SK-N-SH (cell line): Measurements from ENCODE around the gene TARBP1. TPM values are rescaled to one million over a fixed set of nuclear protein-coding genes. Genes with fewer than 3 reads are reported as not detected.
"Not testable (repeated sequence)": the region's sequence is repeated elsewhere in the genome, so short reads cannot be mapped to it uniquely, and the experiment has no call there.

Source experiments
- CTCF ChIA-PET: fragments of 300-600, 350-600 bp; formaldehyde crosslinking; extraction: SDS; loops from one replicate; lab custom pipeline; 2021; lab: Yijun Ruan, JAX
- POLR2A ChIA-PET: fragments of 350-600 bp; sonication (Branson Sonifier 250); formaldehyde crosslinking; extraction: SDS; loops from one replicate; lab custom pipeline; 2020; ENCODE audit warnings: antibody characterized with exemption, inconsistent platforms; lab: Yijun Ruan, JAX
- DNase-seq: peaks from one replicate; pipeline ENCODE4 v3.0.0; 2012
- H2AFZ ChIP-seq: fragments of 200-600 bp; sonication (generic); 2 replicates; pipeline ENCODE4 v1.8.1; 2016; ENCODE audit warnings: antibody characterized with exemption, mild to moderate bottlenecking, low read depth
- H3F3A ChIP-seq: fragments of 200-600 bp; sonication (generic); replicated peaks from 2 replicates; pipeline ENCODE3; 2016; ENCODE audit warnings: antibody characterized with exemption, mild to moderate bottlenecking; ENCODE audit not compliant: insufficient read depth
- H3K27ac ChIP-seq, 2 experiments: fragments of 200-500 bp in 1 of 2; fragments of 200-600 bp in 1 of 2; sonication (Bioruptor generic) in 1 of 2; sonication (generic), shearing (Covaris generic) in 1 of 2; 2 replicates each; pipeline versions ENCODE4 v1.5.1 to v1.6.1; 2014 to 2016; ENCODE audit warnings: low read depth in 2 of 2, inconsistent platforms in 1 of 2, low read length in 1 of 2, mild to moderate bottlenecking in 1 of 2, mixed read lengths in 1 of 2
- H3K27me3 ChIP-seq: fragments of 200-600 bp; sonication (generic), shearing (Covaris generic); 2 replicates; pipeline ENCODE4 v1.6.1; 2016; ENCODE audit warnings: mixed run types; ENCODE audit not compliant: insufficient read depth
- H3K36me3 ChIP-seq, 2 experiments: fragments of 200-500 bp in 1 of 2; fragments of 200-600 bp in 1 of 2; sonication (Bioruptor generic) in 1 of 2; sonication (generic) in 1 of 2; replicated peaks in 1 of 2; 2 replicates each; pipeline versions ENCODE3 to v1.5.1; 2014 to 2016; ENCODE audit warnings: low read length in 1 of 2, mild to moderate bottlenecking in 1 of 2; ENCODE audit not compliant: insufficient read depth in 2 of 2, control insufficient read depth in 1 of 2
- H3K4me1 ChIP-seq, 2 experiments: fragments of 200-500 bp in 1 of 2; fragments of 200-600 bp in 1 of 2; sonication (Bioruptor generic) in 1 of 2; sonication (generic), shearing (Covaris generic) in 1 of 2; 2 replicates each; pipeline versions ENCODE4 v1.5.1 to v1.6.1; 2014 to 2016; ENCODE audit warnings: low read depth in 1 of 2, low read length in 1 of 2, mixed run types in 1 of 2; ENCODE audit not compliant: insufficient read depth in 2 of 2, control insufficient read depth in 1 of 2
- H3K4me2 ChIP-seq: fragments of 200-600 bp; sonication (generic), shearing (Covaris generic); 2 replicates; pipeline ENCODE4 v1.6.1; 2017; ENCODE audit warnings: mixed run types
- H3K4me3 ChIP-seq, 2 experiments: fragments of 200-500 bp in 1 of 2; fragments of 200-600 bp in 1 of 2; sonication (Bioruptor generic) in 1 of 2; sonication (generic), shearing (Covaris generic) in 1 of 2; 2 replicates each; pipeline versions ENCODE4 v1.5.1 to v1.8.1; 2014 to 2016; ENCODE audit warnings: low read depth in 2 of 2, inconsistent platforms in 1 of 2, low read length in 1 of 2, mild to moderate bottlenecking in 1 of 2, mixed read lengths in 1 of 2, moderate library complexity in 1 of 2
- H3K79me2 ChIP-seq: fragments of 200-600 bp; sonication (generic); 2 replicates; pipeline ENCODE4 v1.8.1; 2017; ENCODE audit warnings: mild to moderate bottlenecking; ENCODE audit not compliant: insufficient read depth
- H3K9ac ChIP-seq: fragments of 200-600 bp; sonication (generic); 2 replicates; pipeline ENCODE4 v1.6.1; 2017; ENCODE audit warnings: mixed run types
- H3K9me2 ChIP-seq: fragments of 200-600 bp; sonication (generic); 2 replicates; pipeline ENCODE4 v1.6.1; 2017; ENCODE audit warnings: mixed run types
- H3K9me3 ChIP-seq: fragments of 200-600 bp; sonication (generic); 2 replicates; pipeline ENCODE4 v1.6.1; 2017; ENCODE audit warnings: mixed run types, mild to moderate bottlenecking, moderate library complexity
- H4K20me1 ChIP-seq: fragments of 200-600 bp; sonication (generic); 2 replicates; pipeline ENCODE4 v1.6.1; 2017; ENCODE audit warnings: mild to moderate bottlenecking, mixed run types; ENCODE audit not compliant: insufficient read depth
- ELF1 ChIP-seq: IDR thresholded peaks from 2 replicates; pipeline ENCODE4 v1.4.0; 2012
- EP300 ChIP-seq, 2 experiments: IDR thresholded peaks; 2 replicates each; pipeline versions ENCODE4 v1.4.0 to v1.6.1; 2012; ENCODE audit warnings: borderline replicate concordance in 1 of 2, low read depth in 1 of 2, low read length in 1 of 2
- FOSL2 ChIP-seq: IDR thresholded peaks from 2 replicates; pipeline ENCODE4 v1.4.0; 2012; ENCODE audit warnings: low read depth, mild to moderate bottlenecking, moderate library complexity, borderline replicate concordance
- FOXM1 ChIP-seq: IDR thresholded peaks from 2 replicates; pipeline ENCODE4 v1.4.0; 2012; ENCODE audit warnings: low read depth, mild to moderate bottlenecking
- GABPA ChIP-seq: IDR thresholded peaks from 2 replicates; pipeline ENCODE4 v1.4.0; 2012; ENCODE audit warnings: low read depth, mild to moderate bottlenecking
- MEF2A ChIP-seq: IDR thresholded peaks from 2 replicates; pipeline ENCODE4 v1.4.0; 2012; ENCODE audit warnings: low read depth, borderline replicate concordance
- MXI1 ChIP-seq: IDR thresholded peaks from 2 replicates; pipeline ENCODE4 v1.6.1; 2012; ENCODE audit warnings: mild to moderate bottlenecking, low read depth, low read length, improper control_type of control experiment
- RAD21 ChIP-seq: IDR thresholded peaks from 2 replicates; pipeline ENCODE4 v1.6.1; 2012; ENCODE audit warnings: mild to moderate bottlenecking, low read length
- RXRA ChIP-seq: IDR thresholded peaks from 2 replicates; pipeline ENCODE4 v1.4.0; 2012; ENCODE audit warnings: low read depth, mild to moderate bottlenecking, borderline replicate concordance
- SMC3 ChIP-seq: IDR thresholded peaks from 2 replicates; pipeline ENCODE4 v1.6.1; 2012; ENCODE audit warnings: low read depth, low read length, improper control_type of control experiment
- TAF1 ChIP-seq: IDR thresholded peaks from 2 replicates; pipeline ENCODE4 v1.6.1; 2012; ENCODE audit warnings: low read depth, mild to moderate bottlenecking, low read length, moderate library complexity, borderline replicate concordance
- TCF12 ChIP-seq: IDR thresholded peaks from 2 replicates; pipeline ENCODE4 v1.4.0; 2012
- WGBS: methylation state at CpG from one replicate; pipeline ENCODE4 v1.1.6; 2017; ENCODE audit warnings: low lambda C conversion rate; 5-methylcytosine and 5-hydroxymethylcytosine counted together
- polyA plus RNA-seq, 3 experiments: library from polyadenylated mRNA; depleted of rRNA; stranded (reverse); fragments of >200 nt; gene quantifications; 2 replicates each; pipeline ENCODE4 v1.2.3, GENCODE V29; 2012
- TF ChIP-seq, protein P1 (sequence below): IDR thresholded peaks from 2 replicates; pipeline ENCODE4 v1.4.0; 2012; ENCODE audit warnings: low read depth, borderline replicate concordance
- TF ChIP-seq, protein P2 (sequence below): IDR thresholded peaks from 2 replicates; pipeline ENCODE4 v1.4.0; 2012; ENCODE audit warnings: low read depth
- TF ChIP-seq, protein P3 (sequence below): IDR thresholded peaks from 2 replicates; pipeline ENCODE4 v1.4.0; 2012; ENCODE audit warnings: low read depth, borderline replicate concordance
- TF ChIP-seq, protein P4 (sequence below): IDR thresholded peaks from 2 replicates; pipeline ENCODE4 v1.6.1; 2012; ENCODE audit warnings: mild to moderate bottlenecking, low read depth, low read length, moderate library complexity
- TF ChIP-seq, protein P5 (sequence below): fragments of 150-350 bp; IDR thresholded peaks from 2 replicates; pipeline ENCODE4 v1.6.1; 2017; ENCODE audit warnings: antibody characterized with exemption, low read length, low read depth, borderline replicate concordance

Gene TARBP1
- polyA plus RNA-seq, 1 of the 3 experiments (the other 2 are of a cell fraction): 33.0 TPM

DNA sequence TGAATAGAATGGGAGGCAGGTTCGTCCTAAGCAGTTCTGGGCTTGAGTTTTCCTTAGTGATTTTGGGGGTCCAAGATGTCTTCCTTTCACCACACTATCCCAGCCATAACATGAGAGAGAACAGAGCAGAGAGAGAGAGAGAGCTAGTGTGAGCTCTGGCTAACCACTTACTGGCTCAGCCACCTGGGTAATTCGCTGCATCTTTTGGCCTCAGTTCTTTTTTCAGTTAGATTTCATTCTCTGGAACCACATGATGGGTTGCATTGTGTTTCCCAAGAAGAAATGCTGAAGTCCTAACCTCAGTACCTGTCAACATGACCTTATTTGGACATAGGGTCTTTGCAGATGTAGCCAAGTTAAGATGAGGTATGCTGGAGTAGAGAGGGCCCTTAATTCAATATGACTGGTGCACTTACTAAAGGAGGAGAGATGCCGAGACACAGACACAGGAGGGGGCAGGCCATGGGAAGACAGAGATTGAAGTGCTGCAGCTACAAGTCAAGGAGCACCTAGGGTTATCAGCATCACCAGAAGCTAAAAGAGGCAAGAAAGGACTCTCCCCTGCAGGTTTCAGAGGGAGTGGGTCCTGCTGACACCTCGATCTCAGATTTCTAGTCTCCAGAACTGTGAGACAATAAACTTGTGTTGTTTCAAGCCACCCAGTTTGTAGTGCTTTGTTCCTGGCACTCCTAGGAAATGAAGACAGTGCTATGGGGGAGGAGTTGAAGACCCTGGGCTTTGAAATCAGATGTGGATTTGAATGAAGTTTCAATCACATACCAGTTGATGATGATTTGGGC is 26.2 kb upstream of the TARBP1 start:
- no peaks in the 10 kb centered on the region for H3K36me3 ChIP-seq
- peak overlapping the region; percentile 67 for H2AFZ ChIP-seq
- CTCF ChIA-PET: interaction anchor here (0.7 to 1.9 kb wide), 4 partner anchors 29 to 579 kb away, joined by 3 to 6 read pairs (median 4); no protein-coding TSS in a partner anchor
- no peaks in the 10 kb centered on the region for H4K20me1 ChIP-seq
- H3K9ac ChIP-seq: peak overlapping the region; percentile 10; the same call in 1 of the 2 replicates
- 81% methylated on average over 4 of the region's 4 CpGs for WGBS
- H3K79me2 ChIP-seq: no peaks in the 10 kb centered on the region
- peaks cover 13 to 29% of the 10 kb centered on the region in 2 experiments; a peak in 3 of 4 replicates for H3K4me1 ChIP-seq
- H3K4me3 ChIP-seq: no peak overlapping the region
- no peak overlapping the region for H3K4me2 ChIP-seq
- peaks cover 16% of the 10 kb centered on the region for H3F3A ChIP-seq
- TF ChIP-seq FOXM1 (no peak), TAF1 (no peak), SMC3 (no peak), EP300 (IDR thresholded peaks at IDR 0.05; ENCODE audit: borderline replicate concordance in 1 of 2, low read depth in 1 of 2, low read length in 1 of 2) (no peak), RXRA (no peak), ELF1 (no peak), FOSL2 (no peak), MXI1 (no peak), MEF2A (no peak), TCF12 (no peak), RAD21 (no peak), GABPA (no peak)
- TF ChIP-seq, protein P1, sequence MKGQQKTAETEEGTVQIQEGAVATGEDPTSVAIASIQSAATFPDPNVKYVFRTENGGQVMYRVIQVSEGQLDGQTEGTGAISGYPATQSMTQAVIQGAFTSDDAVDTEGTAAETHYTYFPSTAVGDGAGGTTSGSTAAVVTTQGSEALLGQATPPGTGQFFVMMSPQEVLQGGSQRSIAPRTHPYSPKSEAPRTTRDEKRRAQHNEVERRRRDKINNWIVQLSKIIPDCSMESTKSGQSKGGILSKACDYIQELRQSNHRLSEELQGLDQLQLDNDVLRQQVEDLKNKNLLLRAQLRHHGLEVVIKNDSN: no peak
- TF ChIP-seq, protein P2, sequence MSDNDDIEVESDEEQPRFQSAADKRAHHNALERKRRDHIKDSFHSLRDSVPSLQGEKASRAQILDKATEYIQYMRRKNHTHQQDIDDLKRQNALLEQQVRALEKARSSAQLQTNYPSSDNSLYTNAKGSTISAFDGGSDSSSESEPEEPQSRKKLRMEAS: no peak
- TF ChIP-seq, protein P3, sequence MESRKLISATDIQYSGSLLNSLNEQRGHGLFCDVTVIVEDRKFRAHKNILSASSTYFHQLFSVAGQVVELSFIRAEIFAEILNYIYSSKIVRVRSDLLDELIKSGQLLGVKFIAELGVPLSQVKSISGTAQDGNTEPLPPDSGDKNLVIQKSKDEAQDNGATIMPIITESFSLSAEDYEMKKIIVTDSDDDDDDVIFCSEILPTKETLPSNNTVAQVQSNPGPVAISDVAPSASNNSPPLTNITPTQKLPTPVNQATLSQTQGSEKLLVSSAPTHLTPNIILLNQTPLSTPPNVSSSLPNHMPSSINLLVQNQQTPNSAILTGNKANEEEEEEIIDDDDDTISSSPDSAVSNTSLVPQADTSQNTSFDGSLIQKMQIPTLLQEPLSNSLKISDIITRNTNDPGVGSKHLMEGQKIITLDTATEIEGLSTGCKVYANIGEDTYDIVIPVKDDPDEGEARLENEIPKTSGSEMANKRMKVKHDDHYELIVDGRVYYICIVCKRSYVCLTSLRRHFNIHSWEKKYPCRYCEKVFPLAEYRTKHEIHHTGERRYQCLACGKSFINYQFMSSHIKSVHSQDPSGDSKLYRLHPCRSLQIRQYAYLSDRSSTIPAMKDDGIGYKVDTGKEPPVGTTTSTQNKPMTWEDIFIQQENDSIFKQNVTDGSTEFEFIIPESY: no peak
- TF ChIP-seq, protein P4, sequence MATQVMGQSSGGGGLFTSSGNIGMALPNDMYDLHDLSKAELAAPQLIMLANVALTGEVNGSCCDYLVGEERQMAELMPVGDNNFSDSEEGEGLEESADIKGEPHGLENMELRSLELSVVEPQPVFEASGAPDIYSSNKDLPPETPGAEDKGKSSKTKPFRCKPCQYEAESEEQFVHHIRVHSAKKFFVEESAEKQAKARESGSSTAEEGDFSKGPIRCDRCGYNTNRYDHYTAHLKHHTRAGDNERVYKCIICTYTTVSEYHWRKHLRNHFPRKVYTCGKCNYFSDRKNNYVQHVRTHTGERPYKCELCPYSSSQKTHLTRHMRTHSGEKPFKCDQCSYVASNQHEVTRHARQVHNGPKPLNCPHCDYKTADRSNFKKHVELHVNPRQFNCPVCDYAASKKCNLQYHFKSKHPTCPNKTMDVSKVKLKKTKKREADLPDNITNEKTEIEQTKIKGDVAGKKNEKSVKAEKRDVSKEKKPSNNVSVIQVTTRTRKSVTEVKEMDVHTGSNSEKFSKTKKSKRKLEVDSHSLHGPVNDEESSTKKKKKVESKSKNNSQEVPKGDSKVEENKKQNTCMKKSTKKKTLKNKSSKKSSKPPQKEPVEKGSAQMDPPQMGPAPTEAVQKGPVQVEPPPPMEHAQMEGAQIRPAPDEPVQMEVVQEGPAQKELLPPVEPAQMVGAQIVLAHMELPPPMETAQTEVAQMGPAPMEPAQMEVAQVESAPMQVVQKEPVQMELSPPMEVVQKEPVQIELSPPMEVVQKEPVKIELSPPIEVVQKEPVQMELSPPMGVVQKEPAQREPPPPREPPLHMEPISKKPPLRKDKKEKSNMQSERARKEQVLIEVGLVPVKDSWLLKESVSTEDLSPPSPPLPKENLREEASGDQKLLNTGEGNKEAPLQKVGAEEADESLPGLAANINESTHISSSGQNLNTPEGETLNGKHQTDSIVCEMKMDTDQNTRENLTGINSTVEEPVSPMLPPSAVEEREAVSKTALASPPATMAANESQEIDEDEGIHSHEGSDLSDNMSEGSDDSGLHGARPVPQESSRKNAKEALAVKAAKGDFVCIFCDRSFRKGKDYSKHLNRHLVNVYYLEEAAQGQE: no peak
- TF ChIP-seq, protein P5, sequence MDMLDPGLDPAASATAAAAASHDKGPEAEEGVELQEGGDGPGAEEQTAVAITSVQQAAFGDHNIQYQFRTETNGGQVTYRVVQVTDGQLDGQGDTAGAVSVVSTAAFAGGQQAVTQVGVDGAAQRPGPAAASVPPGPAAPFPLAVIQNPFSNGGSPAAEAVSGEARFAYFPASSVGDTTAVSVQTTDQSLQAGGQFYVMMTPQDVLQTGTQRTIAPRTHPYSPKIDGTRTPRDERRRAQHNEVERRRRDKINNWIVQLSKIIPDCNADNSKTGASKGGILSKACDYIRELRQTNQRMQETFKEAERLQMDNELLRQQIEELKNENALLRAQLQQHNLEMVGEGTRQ: no peak
- no peaks in the 10 kb centered on the region for H3K27me3 ChIP-seq
- no peak for DNase-seq
- H3K9me3 ChIP-seq: no peaks in the 10 kb centered on the region
- H3K9me2 ChIP-seq: no peaks in the 10 kb centered on the region
- H3K27ac ChIP-seq: peak overlapping the region in 1 of 2 experiments; percentile 14; a peak in 1 of 4 replicates
- POLR2A ChIA-PET: interaction anchor here (1.1 kb wide), 1 partner anchor 39 kb away, joined by 3 read pairs; no protein-coding TSS in a partner anchor

DNA sequence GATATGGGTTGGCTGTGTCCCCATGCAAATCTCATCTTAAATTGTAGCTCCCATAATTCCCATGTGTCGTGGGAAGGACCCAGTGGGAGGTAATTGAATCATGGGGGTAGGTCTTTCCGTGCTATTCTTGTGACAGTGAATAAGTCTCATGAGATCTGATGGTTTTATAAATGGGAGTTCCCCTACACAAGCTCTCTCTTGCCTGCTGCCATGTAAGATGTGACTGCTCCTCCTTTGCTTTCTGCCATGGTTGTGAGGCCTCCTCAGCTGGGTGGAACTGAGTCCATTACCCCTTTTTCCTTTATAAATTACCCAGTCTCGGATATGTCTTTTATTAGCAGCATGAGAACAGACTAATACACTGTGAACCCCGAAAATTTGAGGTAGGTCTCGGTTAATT is 25.3 kb upstream of the TARBP1 start:
- POLR2A ChIA-PET: not testable (repeated sequence)
- peak overlapping the region in 1 of 2 experiments; percentile 59; a peak in 1 of 4 replicates for H3K27ac ChIP-seq

More for the DNA sequence above, 25.3 kb upstream of the TARBP1 start:
- peaks cover 14 to 30% of the 10 kb centered on the region in 2 experiments; a peak in 3 of 4 replicates for H3K4me1 ChIP-seq
- H3K4me3 ChIP-seq, H2AFZ ChIP-seq, H3K9ac ChIP-seq, H3K9me2 ChIP-seq, DNase-seq, H4K20me1 ChIP-seq, H3K36me3 ChIP-seq, H3K4me2 ChIP-seq, H3K27me3 ChIP-seq, H3K79me2 ChIP-seq, H3K9me3 ChIP-seq: not testable (repeated sequence)
- WGBS: 71% methylated on average over 5 of the region's 5 CpGs
- CTCF ChIA-PET: interaction anchor here (1.1 to 1.9 kb wide), 4 partner anchors 17 to 580 kb away, joined by 3 to 4 read pairs (median 4); no protein-coding TSS in a partner anchor
- H3F3A ChIP-seq: peaks cover 16% of the 10 kb centered on the region
